Prostate gland (tissue), 2 donors: ENCODE measurements around the gene LARP4B.
A peak's percentile ranks its signal among the peaks of the same experiment; 100 is the strongest.

Experiments used
- POLR2A ChIP-seq: fragments of 450-650 bp; IDR thresholded peaks from one replicate; pipeline ENCODE4 v1.6.1; 2016; ENCODE audit warnings: antibody characterized with exemption, mild to moderate bottlenecking
- POLR2AphosphoS5 ChIP-seq: sonication (generic); formaldehyde crosslinking; IDR thresholded peaks from one replicate; pipeline ENCODE4 v1.6.1; 2017; ENCODE audit warnings: antibody characterized with exemption
- TF ChIP-seq, protein P1 (sequence below), 4 experiments: fragments of 200-600 bp in 2 of 4; fragments of 450-650 bp in 2 of 4; sonication (generic) in 2 of 4; IDR thresholded peaks; 1 replicate in 3 of 4; 2 replicates in 1 of 4; pipeline ENCODE4 v1.5.1; 2016 to 2019; ENCODE audit warnings: antibody characterized with exemption in 4 of 4, mild to moderate bottlenecking in 2 of 4, moderate library complexity in 2 of 4

DNA sequence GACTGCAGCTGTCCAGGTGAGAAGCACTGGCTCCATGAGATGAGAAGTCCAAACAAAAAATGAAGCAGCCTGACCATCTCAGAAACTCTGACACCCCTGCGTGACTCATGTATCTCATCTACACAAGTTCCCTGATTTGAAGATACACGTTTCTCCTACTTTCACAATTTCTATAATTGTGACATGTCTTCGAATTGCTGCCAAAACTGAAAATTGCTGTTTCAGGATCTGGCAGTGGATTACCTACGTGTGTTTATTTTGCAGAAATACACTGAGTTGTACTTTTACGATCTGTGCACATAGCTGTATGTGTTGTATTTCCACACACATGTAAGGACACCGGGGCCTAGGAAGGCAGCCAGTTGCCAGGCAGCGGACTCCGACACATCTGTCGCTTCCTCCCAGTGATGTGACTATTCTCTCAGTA lies 53.2 kb downstream of the LARP4B start:
- TF ChIP-seq, protein P1, sequence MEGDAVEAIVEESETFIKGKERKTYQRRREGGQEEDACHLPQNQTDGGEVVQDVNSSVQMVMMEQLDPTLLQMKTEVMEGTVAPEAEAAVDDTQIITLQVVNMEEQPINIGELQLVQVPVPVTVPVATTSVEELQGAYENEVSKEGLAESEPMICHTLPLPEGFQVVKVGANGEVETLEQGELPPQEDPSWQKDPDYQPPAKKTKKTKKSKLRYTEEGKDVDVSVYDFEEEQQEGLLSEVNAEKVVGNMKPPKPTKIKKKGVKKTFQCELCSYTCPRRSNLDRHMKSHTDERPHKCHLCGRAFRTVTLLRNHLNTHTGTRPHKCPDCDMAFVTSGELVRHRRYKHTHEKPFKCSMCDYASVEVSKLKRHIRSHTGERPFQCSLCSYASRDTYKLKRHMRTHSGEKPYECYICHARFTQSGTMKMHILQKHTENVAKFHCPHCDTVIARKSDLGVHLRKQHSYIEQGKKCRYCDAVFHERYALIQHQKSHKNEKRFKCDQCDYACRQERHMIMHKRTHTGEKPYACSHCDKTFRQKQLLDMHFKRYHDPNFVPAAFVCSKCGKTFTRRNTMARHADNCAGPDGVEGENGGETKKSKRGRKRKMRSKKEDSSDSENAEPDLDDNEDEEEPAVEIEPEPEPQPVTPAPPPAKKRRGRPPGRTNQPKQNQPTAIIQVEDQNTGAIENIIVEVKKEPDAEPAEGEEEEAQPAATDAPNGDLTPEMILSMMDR (IDR thresholded peaks at IDR 0.05): no peak
- TF ChIP-seq POLR2A (no peak), POLR2AphosphoS5 (peak; percentile 74)
